Immature natural killer cell (primary cell): ENCODE results near the gene CD69. TPM values are rescaled to one million over a fixed set of nuclear protein-coding genes. Genes with fewer than 3 reads are reported as not detected.
"Not testable (repeated sequence)": the region's sequence is repeated elsewhere in the genome, so short reads cannot be mapped to it uniquely, and the experiment has no call there.

Experiments used
- DNase-seq, 3 donors: peaks; one replicate each; pipeline ENCODE4 v3.0.0; 2022; ENCODE audit warnings: mixed read lengths in 1 of 3
- H3K27ac Mint-ChIP-seq, 6 donors: one replicate each; pipeline ENCODE4 v1.8.0; 2020; ENCODE audit warnings: mixed read lengths in 6 of 6, mild to moderate bottlenecking in 5 of 6, inconsistent platforms in 4 of 6, moderate library complexity in 3 of 6
- H3K27me3 Mint-ChIP-seq, 3 donors: one replicate each; pipeline ENCODE4 v1.8.0; 2020 to 2021; ENCODE audit warnings: low read depth in 3 of 3, mild to moderate bottlenecking in 3 of 3, mixed read lengths in 3 of 3, moderate library complexity in 3 of 3, inconsistent platforms in 1 of 3
- H3K36me3 Mint-ChIP-seq, 3 donors: one replicate each; pipeline ENCODE4 v1.8.0; 2020; ENCODE audit warnings: mixed read lengths in 3 of 3, inconsistent platforms in 2 of 3, mild to moderate bottlenecking in 2 of 3
- H3K4me1 Mint-ChIP-seq, 2 donors: one replicate each; pipeline ENCODE4 v1.8.0; 2020; ENCODE audit warnings: inconsistent platforms in 2 of 2, mild to moderate bottlenecking in 2 of 2, mixed read lengths in 2 of 2, moderate library complexity in 1 of 2
- H3K4me3 Mint-ChIP-seq, 5 donors: one replicate each; pipeline ENCODE4 v1.8.0; 2020; ENCODE audit warnings: mild to moderate bottlenecking in 5 of 5, mixed read lengths in 5 of 5, inconsistent platforms in 3 of 5, moderate library complexity in 3 of 5
- H3K9me3 Mint-ChIP-seq, 6 donors: one replicate each; pipeline ENCODE4 v1.8.0; 2020; ENCODE audit warnings: mild to moderate bottlenecking in 6 of 6, mixed read lengths in 6 of 6, inconsistent platforms in 4 of 6, moderate library complexity in 3 of 6
- polyA plus RNA-seq, 3 donors: library from polyadenylated mRNA; unstranded; fragments of 300-500 nt; fragmentation: Illumina TruSeq; gene quantifications; one replicate each; pipeline ENCODE4 v1.2.3, GENCODE V29; 2021

The CD69 gene
- polyA plus RNA-seq, 3 donors from 2014 or later = 142 to 434 (median 240) TPM

- H3K27me3 Mint-ChIP-seq = peaks cover 0 to 22% (median 3%) of the 10 kb centered on the region in 3 donors
- no peaks in the 10 kb centered on the region for H3K9me3 Mint-ChIP-seq
- no peak overlapping the region for H3K27ac Mint-ChIP-seq
- H3K4me3 Mint-ChIP-seq = no peak overlapping the region
- DNase-seq = no peak
- no peaks in the 10 kb centered on the region for H3K4me1 Mint-ChIP-seq
- H3K36me3 Mint-ChIP-seq = peaks cover 0 to 7% (median 0%) of the 10 kb centered on the region in 3 donors
Measured at GRCh38 chr12:9718968-9719367, 41.7 kb downstream of the CD69 start.

- Mint-ChIP-seq H3K27me3 (peaks cover 0 to 18% (median 3%) of the 10 kb centered on the region in 3 donors), H3K27ac (no peak overlapping the region), H3K9me3 (no peaks in the 10 kb centered on the region), H3K4me3 (no peak overlapping the region), H3K4me1 (no peaks in the 10 kb centered on the region), H3K36me3 (peaks cover 0 to 3% (median 0%) of the 10 kb centered on the region in 3 donors)
- DNase-seq = no peak
Measured at GRCh38 chr12:9717070-9717925, 43.4 kb downstream of the CD69 start.

GRCh38 chr12:9713032-9713558 lies 47.6 kb downstream of the CD69 start:
- H3K9me3 Mint-ChIP-seq, DNase-seq, H3K27me3 Mint-ChIP-seq, H3K4me1 Mint-ChIP-seq, H3K27ac Mint-ChIP-seq, H3K4me3 Mint-ChIP-seq, H3K36me3 Mint-ChIP-seq: not testable (repeated sequence)

- no peak for DNase-seq
- Mint-ChIP-seq H3K9me3 (no peaks in the 10 kb centered on the region), H3K4me3 (no peak overlapping the region), H3K27me3 (peaks cover 0 to 5% (median 3%) of the 10 kb centered on the region in 3 donors), H3K4me1 (peaks cover 19 to 20% of the 10 kb centered on the region in 2 donors), H3K36me3 (peaks cover 0 to 4% (median 0%) of the 10 kb centered on the region in 3 donors), H3K27ac (peak overlapping the region in 1 of 6 donors; percentile 9)
Measured at GRCh38 chr12:9711664-9712063, 49.0 kb downstream of the CD69 start.

GRCh38 chr12:9710584-9711375 lies 49.9 kb downstream of the CD69 start:
- no peak for DNase-seq
- Mint-ChIP-seq H3K27ac (peak overlapping the region in 2 of 6 donors; percentile 41 to 78), H3K4me3 (no peak overlapping the region), H3K27me3 (peaks cover 0 to 3% (median 3%) of the 10 kb centered on the region in 3 donors), H3K4me1 (peaks cover 28% of the 10 kb centered on the region in 2 donors), H3K9me3 (no peaks in the 10 kb centered on the region), H3K36me3 (peaks cover 0 to 11% (median 0%) of the 10 kb centered on the region in 3 donors)

- Mint-ChIP-seq H3K4me3 (no peak overlapping the region), H3K27me3 (peaks cover 0 to 5% (median under 1%) of the 10 kb centered on the region in 3 donors), H3K36me3 (peaks cover 0 to 13% (median 2%) of the 10 kb centered on the region in 3 donors)
Measured at GRCh38 chr12:9708853-9709252, 51.8 kb downstream of the CD69 start.

GRCh38 chr12:9707864-9708808 lies 52.6 kb downstream of the CD69 start:
- Mint-ChIP-seq H3K27ac (peak overlapping the region; percentile 30 to 86 (median 80)), H3K9me3 (peaks cover 0 to 2% (median 0%) of the 10 kb centered on the region in 6 donors), H3K36me3 (peaks cover 0 to 13% (median 2%) of the 10 kb centered on the region in 3 donors), H3K4me3 (peak overlapping the region; percentile 22 to 68 (median 44)), H3K4me1 (peaks cover 33 to 50% of the 10 kb centered on the region in 2 donors), H3K27me3 (peaks cover 0 to 5% (median 0%) of the 10 kb centered on the region in 3 donors)
- peak; percentile 54 to 72 (median 60) for DNase-seq

More at GRCh38 chr12:9708853-9709252, 51.8 kb downstream of the CD69 start:
- H3K4me1 Mint-ChIP-seq = peaks cover 31 to 43% of the 10 kb centered on the region in 2 donors
- H3K27ac Mint-ChIP-seq = peak overlapping the region in 1 of 6 donors; percentile 28
- H3K9me3 Mint-ChIP-seq = peaks cover 0 to 2% (median 0%) of the 10 kb centered on the region in 6 donors
- no peak for DNase-seq

GRCh38 chr12:9707356-9707755 lies 53.3 kb downstream of the CD69 start:
- H3K4me1 Mint-ChIP-seq = peaks cover 40 to 58% of the 10 kb centered on the region in 2 donors
- DNase-seq = no peak
- peaks cover 0 to 6% (median 0%) of the 10 kb centered on the region in 3 donors for H3K27me3 Mint-ChIP-seq
- H3K4me3 Mint-ChIP-seq = peak overlapping the region in 4 of 5 donors; percentile 9 to 68 (median 42)
- H3K27ac Mint-ChIP-seq = peak overlapping the region; percentile 30 to 83 (median 66)
- peaks cover 0 to 2% (median 0%) of the 10 kb centered on the region in 6 donors for H3K9me3 Mint-ChIP-seq
- H3K36me3 Mint-ChIP-seq = peaks cover 0 to 13% (median 2%) of the 10 kb centered on the region in 3 donors

GRCh38 chr12:9706086-9706685 lies 54.5 kb downstream of the CD69 start:
- H3K9me3 Mint-ChIP-seq = peaks cover 0 to 2% (median 0%) of the 10 kb centered on the region in 6 donors
- peak overlapping the region in 3 of 5 donors; percentile 15 to 28 (median 23) for H3K4me3 Mint-ChIP-seq
- peaks cover 0 to 13% (median 2%) of the 10 kb centered on the region in 3 donors for H3K36me3 Mint-ChIP-seq
- H3K27me3 Mint-ChIP-seq = peaks cover 0 to 10% (median 0%) of the 10 kb centered on the region in 3 donors
- peak overlapping the region in 2 of 6 donors; percentile 4 to 68 for H3K27ac Mint-ChIP-seq
- no peak for DNase-seq
- peaks cover 52 to 70% of the 10 kb centered on the region in 2 donors for H3K4me1 Mint-ChIP-seq

- H3K4me3 Mint-ChIP-seq, H3K27me3 Mint-ChIP-seq, H3K9me3 Mint-ChIP-seq, DNase-seq: not testable (repeated sequence)
- Mint-ChIP-seq H3K27ac (peak overlapping the region in 4 of 6 donors; percentile 5 to 67 (median 41)), H3K36me3 (peaks cover 0 to 13% (median 2%) of the 10 kb centered on the region in 3 donors), H3K4me1 (peaks cover 67 to 86% of the 10 kb centered on the region in 2 donors)
Measured at GRCh38 chr12:9704561-9704960, 56.1 kb downstream of the CD69 start.
